Spinal cord (tissue), 10 donors: ENCODE data around the gene COPS9. TPM values are rescaled to one million over a fixed set of nuclear protein-coding genes. Genes with fewer than 3 reads are reported as not detected.

Experiments
- DNase-seq, 6 donors: peaks; one replicate each; pipeline versions ENCODE4 v3.0.0 to v3.0.0-alpha.2; 2013 to 2015; ENCODE audit warnings: low spot score in 6 of 6, low read depth in 4 of 6
- H3K27ac ChIP-seq: one replicate; pipeline ENCODE4 v1.5.1; 2013; ENCODE audit warnings: low read depth, low read length, control low read depth
- H3K27me3 ChIP-seq: one replicate; pipeline ENCODE4 v1.6.1; 2013; ENCODE audit warnings: low read length; ENCODE audit not compliant: control insufficient read depth, insufficient read depth
- H3K36me3 ChIP-seq: one replicate; pipeline ENCODE4 v1.6.1; 2013; ENCODE audit warnings: low read length; ENCODE audit not compliant: control insufficient read depth, insufficient read depth
- H3K4me1 ChIP-seq: one replicate; pipeline ENCODE4 v1.6.1; 2013; ENCODE audit warnings: low read length; ENCODE audit not compliant: control insufficient read depth, insufficient read depth
- H3K4me3 ChIP-seq: one replicate; pipeline ENCODE4 v1.5.1; 2013; ENCODE audit warnings: low read depth, low read length, control low read depth
- H3K9me3 ChIP-seq: one replicate; pipeline ENCODE4 v1.6.1; 2013; ENCODE audit warnings: low read length; ENCODE audit not compliant: control insufficient read depth, insufficient read depth
- WGBS: methylation state at CpG from one replicate; pipeline ENCODE4 v1.1.5; 2013; ENCODE audit warnings: missing lambda C conversion rate; ENCODE audit not compliant: insufficient coverage; 5-methylcytosine and 5-hydroxymethylcytosine counted together
- long read RNA-seq, 4 donors: transcript quantifications; one replicate each; lab custom pipeline, GENCODE V29; 2026
- polyA plus RNA-seq, 2 donors: library from polyadenylated mRNA; unstranded; fragments of 120-200 nt; gene quantifications; one replicate each; pipeline ENCODE4 v1.2.1, GENCODE V29; 2013; ENCODE audit not compliant: insufficient read length in 2 of 2
- total RNA-seq, 2 donors: library from RNA; depleted of rRNA in 1 of 2; stranded (reverse); fragments of 120-200 nt in 1 of 2; fragments of >200 nt in 1 of 2; gene quantifications; one replicate each; pipeline versions ENCODE4 v1.2.3 to v1.2.4, GENCODE V29; 2013 to 2014
- donor health status: healthy.

The COPS9 gene
- 100 to 1,000 TPM in 1 of 2 donors, 10 to 100 TPM in 1; 90.3 to 219 TPM for total RNA-seq
- 100 to 1,000 TPM; 154 to 157 TPM for polyA plus RNA-seq
- long read RNA-seq, donor 1, transcript COPS9-205 (3 exons, 418 nt) = major isoform, 142 of 189 reads
- long read RNA-seq, donor 1, transcript COPS9-204 (2 exons, 619 nt) = minor isoform, 43 of 189 reads
- long read RNA-seq, donor 1, partial matches to known transcripts = 0 of 189 reads
- long read RNA-seq, donor 1, other reads (novel, unspliced or antisense) = 0 of 189 reads
- long read RNA-seq, donor 2, transcript COPS9-205 (3 exons, 418 nt) = major isoform, 80 of 88 reads
- long read RNA-seq, donor 2, transcript COPS9-204 (2 exons, 619 nt) = minor isoform, 8 of 88 reads
- long read RNA-seq, donor 2, partial matches to known transcripts = 0 of 88 reads
- long read RNA-seq, donor 2, other reads (novel, unspliced or antisense) = 0 of 88 reads
- long read RNA-seq, donor 3, transcript COPS9-204 (2 exons, 619 nt) = minor isoform, 8 of 106 reads
- long read RNA-seq, donor 3, transcript COPS9-205 (3 exons, 418 nt) = major isoform, 97 of 106 reads
- long read RNA-seq, donor 3, partial matches to known transcripts = 0 of 106 reads
- long read RNA-seq, donor 3, other reads (novel, unspliced or antisense) = 0 of 106 reads
- long read RNA-seq, donor 4, transcript COPS9-205 (3 exons, 418 nt) = major isoform, 183 of 217 reads
- long read RNA-seq, donor 4, transcript COPS9-204 (2 exons, 619 nt) = minor isoform, 33 of 217 reads
- long read RNA-seq, donor 4, partial matches to known transcripts = 0 of 217 reads
- long read RNA-seq, donor 4, other reads (novel, unspliced or antisense) = 0 of 217 reads

DNA sequence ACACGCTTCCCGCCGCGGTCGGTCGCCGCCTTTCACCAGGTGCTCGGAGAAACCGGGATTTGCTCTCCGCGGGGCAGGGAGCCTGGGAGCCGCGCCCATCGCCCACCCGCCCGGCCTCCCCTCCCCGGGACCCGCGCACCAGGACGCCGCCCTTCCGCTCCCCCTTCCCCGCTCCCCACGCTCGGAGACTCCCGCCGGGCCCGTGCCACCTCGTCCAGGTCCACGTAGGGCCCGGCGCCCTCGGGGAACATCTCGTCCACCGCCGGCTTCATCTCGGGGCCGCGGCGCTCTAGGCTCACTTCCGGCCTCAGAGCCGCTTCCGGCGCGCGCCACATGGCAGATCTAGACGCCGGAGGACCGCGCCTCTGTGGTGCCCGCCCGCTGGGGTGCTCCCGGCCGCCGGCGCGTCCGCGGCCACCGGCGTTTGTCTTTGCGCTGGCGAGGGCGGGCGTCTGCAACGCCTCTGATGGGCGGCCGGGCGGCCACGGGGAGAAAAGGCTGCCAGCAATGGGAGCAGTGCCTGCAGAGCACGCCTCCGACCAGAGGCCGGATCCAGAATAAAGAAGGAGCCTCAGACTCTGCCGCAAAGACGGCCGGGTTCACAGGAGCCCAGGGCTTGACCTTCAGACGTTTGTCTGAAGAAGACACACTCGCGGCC lies at the start of gene COPS9:
Gene COPS9, minus strand, starts transcription at position 293 of the 658 bp plus-strand sequence. Its CDS starts 21 bp downstream, at position 272.
- Histone ChIP-seq H3K4me1 (peaks cover 36% of the 10 kb centered on the region), H3K4me3 (peak within 1 kb of the TSS; percentile 82), H3K9me3 (no peaks in the 10 kb centered on the region), H3K36me3 (peaks cover 36% of the 10 kb centered on the region), H3K27ac (no peak within 1 kb of the TSS), H3K27me3 (no peaks in the 10 kb centered on the region)
- peak; percentile 68 to 96 (median 78) for DNase-seq
- under 1% methylated on average over 79 of the region's 79 CpGs for WGBS

DNA sequence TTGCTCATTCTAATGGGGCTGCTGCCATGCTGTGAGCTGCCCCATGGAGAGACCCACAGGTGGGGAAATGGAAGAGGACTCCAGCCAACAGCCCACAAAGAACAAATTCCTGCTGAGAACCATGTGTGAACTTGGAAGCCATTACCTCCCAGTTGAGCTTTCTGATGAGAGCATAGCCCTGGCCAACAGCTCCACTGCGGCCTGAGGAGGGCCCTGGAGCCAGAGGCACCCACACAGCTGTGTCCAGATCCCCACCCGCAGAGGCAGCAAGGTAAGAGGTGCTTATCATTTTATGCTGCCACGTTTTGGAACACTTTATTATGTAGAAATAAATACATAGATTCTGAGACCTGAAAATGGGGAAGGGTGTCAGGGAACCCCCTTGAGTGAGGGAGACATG lies 48.6 kb upstream of the COPS9 start:
- Histone ChIP-seq H3K4me3 (no peak overlapping the region), H3K9me3 (no peaks in the 10 kb centered on the region), H3K4me1 (no peaks in the 10 kb centered on the region), H3K27me3 (no peaks in the 10 kb centered on the region), H3K27ac (no peak overlapping the region), H3K36me3 (no peaks in the 10 kb centered on the region)
- no peak for DNase-seq
- WGBS = 64% methylated on average over 1 of the region's 3 CpGs

DNA sequence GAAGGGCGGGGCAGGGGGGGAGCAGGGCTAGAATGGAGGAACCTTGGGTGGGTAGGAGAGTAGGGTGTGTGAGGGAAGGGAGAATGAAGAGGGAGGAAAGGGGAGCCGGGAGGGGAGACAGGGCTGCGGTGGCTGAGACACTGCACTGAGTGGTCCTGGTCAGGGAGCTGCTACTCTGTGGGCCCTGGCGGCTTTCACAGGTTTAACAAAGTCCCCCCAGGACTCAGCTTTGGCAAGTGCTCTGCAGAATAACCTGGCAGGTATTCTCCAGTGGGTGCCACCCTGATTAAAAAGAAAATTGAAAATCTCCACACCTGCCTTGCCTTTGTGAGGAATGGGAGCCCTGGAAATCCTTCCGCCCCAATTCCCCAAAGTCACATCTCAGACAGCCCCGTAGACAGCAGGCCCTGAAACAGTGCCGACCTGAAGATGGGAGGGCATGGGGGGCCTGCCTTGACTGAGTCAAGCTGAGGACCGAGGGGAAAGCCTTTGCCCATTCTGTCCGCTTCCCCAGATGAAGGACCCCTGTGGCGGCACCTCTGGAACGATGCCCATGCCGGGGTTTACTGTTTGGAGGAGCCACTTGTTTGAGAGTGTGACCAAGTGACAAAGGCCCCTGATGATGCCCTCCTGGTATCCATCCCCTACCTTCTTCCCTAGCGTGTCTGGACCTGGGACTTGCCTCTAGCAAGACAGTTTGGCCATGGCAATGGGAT lies 47.9 kb upstream of the COPS9 start:
- no peaks in the 10 kb centered on the region for H3K27me3 ChIP-seq
- no peaks in the 10 kb centered on the region for H3K4me1 ChIP-seq
- H3K27ac ChIP-seq = no peak overlapping the region
- no peak overlapping the region for H3K4me3 ChIP-seq
- 86% methylated on average over 10 of the region's 13 CpGs for WGBS
- no peak for DNase-seq
- H3K9me3 ChIP-seq = no peaks in the 10 kb centered on the region
- no peaks in the 10 kb centered on the region for H3K36me3 ChIP-seq

DNA sequence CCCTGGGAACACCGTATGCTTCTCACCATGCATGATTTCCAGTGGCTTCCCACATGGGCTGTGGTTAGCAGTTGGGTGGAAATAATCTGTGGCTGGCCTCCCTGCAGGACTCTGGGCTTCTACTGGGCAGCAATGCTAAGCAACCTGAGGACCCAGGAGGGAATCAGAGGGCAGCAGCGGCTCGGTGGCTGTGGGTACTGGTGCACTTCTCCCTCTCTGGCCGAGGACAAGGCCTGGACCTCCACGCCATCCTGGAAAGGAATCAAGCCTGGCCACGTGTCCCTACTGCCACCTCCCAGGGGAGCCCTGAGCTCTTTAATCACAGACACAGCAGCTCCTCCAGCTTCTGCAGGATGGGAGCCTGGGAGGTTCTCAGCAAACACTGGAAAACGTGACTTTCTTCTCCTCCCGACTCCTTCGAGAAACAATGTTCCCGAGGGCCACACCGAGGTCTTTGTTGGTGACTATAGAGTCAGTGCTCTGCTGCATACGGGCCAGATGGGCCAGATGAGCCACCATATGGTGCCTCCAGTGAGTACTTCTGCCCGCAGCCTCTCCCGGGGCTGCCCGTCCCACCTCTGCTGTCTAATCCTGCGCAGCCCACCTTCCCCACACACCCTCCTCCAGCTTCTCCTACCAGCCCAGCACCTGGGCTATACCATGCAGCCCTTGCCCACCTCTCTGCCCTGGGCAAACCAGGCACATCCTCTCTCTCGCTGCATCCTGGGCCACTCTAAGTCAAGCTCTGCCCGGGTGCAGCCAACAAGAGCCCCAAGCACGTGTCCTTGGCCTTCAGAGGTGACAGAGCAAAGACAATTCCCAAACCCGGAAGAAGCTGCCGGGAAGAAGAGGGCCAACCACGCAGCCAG lies 47.1 kb upstream of the COPS9 start:
- Histone ChIP-seq H3K27me3 (no peaks in the 10 kb centered on the region), H3K4me3 (no peak overlapping the region), H3K4me1 (no peaks in the 10 kb centered on the region), H3K9me3 (no peaks in the 10 kb centered on the region), H3K27ac (no peak overlapping the region), H3K36me3 (no peaks in the 10 kb centered on the region)
- DNase-seq = no peak
- 82% methylated on average over 19 of the region's 22 CpGs for WGBS

DNA sequence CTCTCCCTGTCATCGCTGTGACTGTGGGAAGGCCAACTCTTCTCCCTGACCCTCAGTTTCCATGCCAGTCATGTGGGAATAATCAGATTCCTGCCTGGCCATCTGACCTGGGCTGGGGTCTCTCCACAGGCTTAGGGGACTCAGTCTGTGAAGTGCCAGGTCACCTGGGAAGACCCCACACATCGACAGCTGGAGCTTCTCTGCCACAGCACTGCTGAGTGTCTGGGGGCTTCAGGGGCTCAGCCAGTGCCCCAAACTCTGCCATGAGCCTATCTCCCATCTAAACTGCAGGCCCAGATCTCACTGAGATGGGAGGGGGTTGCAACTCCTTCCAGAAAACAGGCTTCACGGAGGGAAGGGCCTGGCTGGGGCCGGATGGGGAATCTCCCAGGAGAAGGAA lies 46.4 kb upstream of the COPS9 start:
- DNase-seq = no peak
- Histone ChIP-seq H3K4me1 (no peaks in the 10 kb centered on the region), H3K4me3 (no peak overlapping the region), H3K27ac (no peak overlapping the region), H3K36me3 (no peaks in the 10 kb centered on the region), H3K27me3 (no peaks in the 10 kb centered on the region), H3K9me3 (no peaks in the 10 kb centered on the region)
- 86% methylated on average over 4 of the region's 4 CpGs for WGBS

DNA sequence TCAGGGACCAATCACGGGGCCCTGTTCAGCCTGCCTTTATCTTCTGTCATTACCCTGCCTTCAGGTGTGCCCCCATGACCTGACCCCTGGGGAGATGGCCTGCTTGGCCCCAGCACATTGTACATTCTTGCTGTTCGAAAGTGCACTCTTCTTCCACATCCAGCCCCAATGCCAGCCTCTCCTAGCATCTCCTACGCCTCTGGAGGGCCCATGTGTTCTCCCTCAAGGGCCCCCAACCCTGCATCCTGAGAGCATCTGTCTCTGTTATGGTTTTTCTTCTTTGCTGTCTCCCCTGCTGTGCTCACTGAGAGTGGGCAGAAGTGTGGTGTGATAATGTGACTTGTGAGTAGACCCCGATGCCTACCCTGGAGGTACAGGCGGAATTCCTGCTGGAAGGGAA lies 45.9 kb upstream of the COPS9 start:
- Histone ChIP-seq H3K27ac (no peak overlapping the region), H3K9me3 (no peaks in the 10 kb centered on the region), H3K4me3 (no peak overlapping the region), H3K36me3 (no peaks in the 10 kb centered on the region), H3K27me3 (no peaks in the 10 kb centered on the region), H3K4me1 (no peaks in the 10 kb centered on the region)
- WGBS = 97% methylated on average over 5 of the region's 5 CpGs
- no peak for DNase-seq

DNA sequence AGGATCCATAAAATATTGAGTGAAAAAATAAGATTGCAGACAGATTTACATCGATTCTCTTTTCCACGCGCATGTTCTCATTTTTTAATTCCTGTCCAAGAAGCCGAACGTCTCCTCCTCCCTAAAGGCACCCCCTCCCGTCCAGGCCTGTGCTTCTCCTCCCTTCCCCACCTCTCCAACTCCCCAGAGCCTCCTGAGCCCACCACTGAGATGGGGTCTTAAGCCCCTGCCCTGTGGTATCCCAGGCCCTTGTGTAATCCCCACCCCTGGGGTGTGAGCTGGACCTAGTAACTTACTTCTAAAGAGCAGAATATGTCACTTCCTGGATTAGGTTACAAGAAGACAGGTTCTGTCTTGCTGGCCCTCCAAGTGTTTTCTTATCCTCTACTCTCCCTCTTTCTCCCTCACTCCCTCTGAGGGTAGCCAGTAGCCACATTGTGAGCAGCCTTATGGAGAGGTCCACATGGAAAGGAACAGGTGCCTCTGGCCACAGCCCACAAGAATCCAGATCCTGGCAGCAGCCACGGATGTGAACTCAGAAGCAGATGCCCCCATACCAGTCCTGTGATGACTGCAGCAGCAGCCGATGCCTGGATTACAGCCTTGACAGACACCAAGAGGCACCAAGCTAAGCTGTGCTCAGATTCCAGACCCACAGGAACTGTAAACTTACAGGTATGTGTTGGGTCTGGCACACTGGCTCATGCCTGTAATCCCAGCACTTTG lies 44.0 kb upstream of the COPS9 start:
- Histone ChIP-seq H3K27me3 (no peaks in the 10 kb centered on the region), H3K9me3 (no peaks in the 10 kb centered on the region), H3K27ac (no peak overlapping the region), H3K4me3 (no peak overlapping the region), H3K4me1 (no peaks in the 10 kb centered on the region), H3K36me3 (no peaks in the 10 kb centered on the region)
- WGBS = 88% methylated on average over 8 of the region's 8 CpGs
- no peak for DNase-seq

DNA sequence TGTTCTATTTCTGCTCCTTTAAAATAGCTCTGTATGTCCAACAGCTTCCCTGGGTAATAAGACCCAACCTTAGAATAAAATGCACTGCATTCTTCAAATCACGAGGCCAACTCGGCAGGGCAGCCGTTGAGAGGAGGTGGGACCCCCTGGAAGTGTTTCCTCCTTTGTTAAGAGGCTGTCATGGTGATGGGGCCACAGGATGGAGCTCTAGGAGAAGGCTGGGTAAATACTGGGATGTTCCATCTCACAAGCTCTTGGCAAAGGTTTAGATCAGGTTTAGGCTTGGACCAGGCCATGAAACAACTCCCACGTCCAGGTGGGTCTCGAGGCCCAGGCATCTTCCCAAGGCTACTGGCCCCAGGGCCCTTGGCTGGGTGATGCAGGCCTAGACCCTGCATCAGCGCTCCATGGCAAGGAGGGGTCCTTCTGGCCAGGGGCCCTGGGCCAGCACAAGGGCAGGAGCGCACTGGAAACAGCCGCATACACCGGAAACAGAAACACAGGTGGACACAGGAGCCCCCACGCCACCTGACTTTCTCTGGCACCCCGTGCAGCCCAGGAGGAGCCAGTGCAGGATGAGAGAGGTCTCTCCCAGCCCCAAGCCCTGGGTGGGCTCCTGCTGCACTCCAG lies 43.2 kb upstream of the COPS9 start:
- H3K36me3 ChIP-seq = no peaks in the 10 kb centered on the region
- WGBS = 84% methylated on average over 11 of the region's 11 CpGs
- no peak overlapping the region for H3K27ac ChIP-seq
- H3K9me3 ChIP-seq = no peaks in the 10 kb centered on the region
- H3K4me3 ChIP-seq = no peak overlapping the region
- no peaks in the 10 kb centered on the region for H3K4me1 ChIP-seq
- DNase-seq = no peak
- no peaks in the 10 kb centered on the region for H3K27me3 ChIP-seq
